Lower leg skin (tissue), 4 donors: Measurements from ENCODE around the gene KXD1. TPM values are rescaled to one million over a fixed set of nuclear protein-coding genes. Genes with fewer than 3 reads are reported as not detected.

Experiments used
- DNase-seq, 2 donors: peaks; one replicate each; pipeline ENCODE4 v3.0.0-alpha.2; 2019; ENCODE audit warnings: low spot score in 2 of 2
- H3K4me3 ChIP-seq: fragments of 200-600 bp; sonication (generic); 2 replicates; pipeline ENCODE4 v1.5.1; 2017; ENCODE audit warnings: mild to moderate bottlenecking, low read depth; ENCODE audit not compliant: poor library complexity, severe bottlenecking
- POLR2A ChIP-seq, 2 donors: fragments of 450-650 bp; IDR thresholded peaks; one replicate each; pipeline ENCODE4 v1.6.1; 2016 to 2017; ENCODE audit warnings: antibody characterized with exemption in 2 of 2, mild to moderate bottlenecking in 1 of 2, moderate library complexity in 1 of 2
- WGBS, 2 donors: methylation state at CpG; one replicate each; pipeline ENCODE4 v1.1.5; 2018; 5-methylcytosine and 5-hydroxymethylcytosine counted together
- intact Hi-C: fragments of 100-400 bp; cut with DNase I; formaldehyde crosslinking; loops from one replicate; pipeline ENCODE4 v1.15.0; 2023; ENCODE audit warnings: low total_unique reads
- total RNA-seq, 4 donors: library from RNA; depleted of rRNA; stranded (reverse); fragments of >200 nt; gene quantifications; one replicate each; pipeline ENCODE4 v1.1.0, GENCODE V29; 2016
- TF ChIP-seq, protein P1 (sequence below), 3 donors: fragments of 450-650 bp; IDR thresholded peaks; one replicate each; pipeline ENCODE4 v1.5.1; 2016; ENCODE audit warnings: antibody characterized with exemption in 3 of 3, mild to moderate bottlenecking in 3 of 3, moderate library complexity in 2 of 3

KXD1 gene
- total RNA-seq, 4 donors from 2014 or later, result 61.9 to 98.5 (median 89.7) TPM

DNA sequence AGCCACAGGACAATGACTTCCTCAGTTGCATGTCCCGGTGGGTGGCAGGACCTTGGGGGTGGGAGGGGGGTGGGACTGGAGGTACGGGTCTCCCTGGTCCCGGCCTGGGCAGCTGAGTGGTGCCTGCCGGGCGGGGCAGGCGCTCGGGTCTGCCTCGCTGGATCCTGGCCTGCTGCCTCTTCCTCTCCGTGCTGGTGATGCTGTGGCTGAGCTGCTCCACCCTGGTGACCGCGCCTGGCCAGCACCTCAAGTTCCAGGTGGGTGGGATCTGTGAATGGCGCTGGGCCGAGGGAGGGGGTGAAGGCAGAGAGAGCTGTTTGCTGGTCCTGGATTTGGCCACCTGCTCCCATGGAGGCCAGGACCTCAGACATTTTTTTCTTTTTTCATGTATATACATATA lies 60.6 kb downstream of the KXD1 start:
- intact Hi-C loops, result no loop called here
- no peak overlapping the region for H3K4me3 ChIP-seq
- TF ChIP-seq POLR2A (IDR thresholded peaks at IDR 0.05), result no peak
- TF ChIP-seq, protein P1, sequence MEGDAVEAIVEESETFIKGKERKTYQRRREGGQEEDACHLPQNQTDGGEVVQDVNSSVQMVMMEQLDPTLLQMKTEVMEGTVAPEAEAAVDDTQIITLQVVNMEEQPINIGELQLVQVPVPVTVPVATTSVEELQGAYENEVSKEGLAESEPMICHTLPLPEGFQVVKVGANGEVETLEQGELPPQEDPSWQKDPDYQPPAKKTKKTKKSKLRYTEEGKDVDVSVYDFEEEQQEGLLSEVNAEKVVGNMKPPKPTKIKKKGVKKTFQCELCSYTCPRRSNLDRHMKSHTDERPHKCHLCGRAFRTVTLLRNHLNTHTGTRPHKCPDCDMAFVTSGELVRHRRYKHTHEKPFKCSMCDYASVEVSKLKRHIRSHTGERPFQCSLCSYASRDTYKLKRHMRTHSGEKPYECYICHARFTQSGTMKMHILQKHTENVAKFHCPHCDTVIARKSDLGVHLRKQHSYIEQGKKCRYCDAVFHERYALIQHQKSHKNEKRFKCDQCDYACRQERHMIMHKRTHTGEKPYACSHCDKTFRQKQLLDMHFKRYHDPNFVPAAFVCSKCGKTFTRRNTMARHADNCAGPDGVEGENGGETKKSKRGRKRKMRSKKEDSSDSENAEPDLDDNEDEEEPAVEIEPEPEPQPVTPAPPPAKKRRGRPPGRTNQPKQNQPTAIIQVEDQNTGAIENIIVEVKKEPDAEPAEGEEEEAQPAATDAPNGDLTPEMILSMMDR (IDR thresholded peaks at IDR 0.05), result no peak
- DNase-seq, result no peak
- 86 to 90% methylated on average over 13 of the region's 13 CpGs for WGBS, 2 donors

Other genes with a start within 250 kb of the KXD1 start
- gene LSM4, start 234.8 kb upstream of the KXD1 start, total RNA-seq, result 100 to 1,000 TPM in 2 of 4 donors, 10 to 100 TPM in 2; 59.7 to 149 (median 105) TPM
- gene PGPEP1, start 217.3 kb upstream of the KXD1 start, total RNA-seq, result 1 to 10 TPM; 2.4 to 7.1 (median 4.8) TPM
- 1 to 10 TPM in 2 of 4 donors, under 1 TPM in 1, not detected in 1; 0.49 to 5.1 (median 4.5) TPM for gene GDF15, start 171.7 kb upstream of the KXD1 start, total RNA-seq
- 1 to 10 TPM in 3 of 4 donors, not detected in 1; 1.2 to 3.4 (median 2.2) TPM for gene LRRC25, start 160.2 kb upstream of the KXD1 start, total RNA-seq
- 10 to 100 TPM; 28.8 to 42.0 (median 36.0) TPM for gene SSBP4, start 138.5 kb upstream of the KXD1 start, total RNA-seq
- 10 to 100 TPM; 16.9 to 29.9 (median 22.3) TPM for gene ISYNA1, start 119.7 kb upstream of the KXD1 start, total RNA-seq
- gene ELL, start 35.8 kb upstream of the KXD1 start, total RNA-seq, result 10 to 100 TPM; 21.5 to 37.9 (median 24.8) TPM
- gene FKBP8, start 14.3 kb upstream of the KXD1 start, total RNA-seq, result 100 to 1,000 TPM; 248 to 285 (median 263) TPM
- gene UBA52, start 14.0 kb downstream of the KXD1 start, total RNA-seq, result 1,000 to 10,000 TPM in 1 of 4 donors, 100 to 1,000 TPM in 3; 625 to 1,001 (median 848) TPM
- gene REX1BD, start 30.9 kb downstream of the KXD1 start, total RNA-seq, result 100 to 1,000 TPM in 3 of 4 donors, 10 to 100 TPM in 1; 91.8 to 119 (median 107) TPM
- gene CRLF1, start 48.9 kb downstream of the KXD1 start, total RNA-seq, result 10 to 100 TPM; 27.7 to 90.8 (median 40.1) TPM
- gene TMEM59L, start 55.0 kb downstream of the KXD1 start, total RNA-seq, result under 1 TPM in 3 of 4 donors, not detected in 1; 0.46 to 0.63 (median 0.52) TPM
- 10 to 100 TPM in 3 of 4 donors, 1 to 10 TPM in 1; 7.9 to 23.2 (median 18.2) TPM for gene KLHL26, start 79.2 kb downstream of the KXD1 start, total RNA-seq
- gene CRTC1, start 125.8 kb downstream of the KXD1 start, total RNA-seq, result 1 to 10 TPM; 2.1 to 5.5 (median 4.2) TPM
- 10 to 100 TPM; 12.6 to 18.3 (median 14.9) TPM for gene COMP, start 233.4 kb downstream of the KXD1 start, total RNA-seq